Umbilical cord (tissue), 2 donors: ENCODE results near the gene MED10. TPM values are rescaled to one million over a fixed set of nuclear protein-coding genes. Genes with fewer than 3 reads are reported as not detected.
"Not testable (repeated sequence)": the region's sequence is repeated elsewhere in the genome, so short reads cannot be mapped to it uniquely, and the experiment has no call there.

Experiments used
- DNase-seq: peaks from one replicate; pipeline ENCODE4 v3.0.0-alpha.2; 2015; ENCODE audit warnings: low spot score
- total RNA-seq: library from RNA; depleted of rRNA; stranded (reverse); fragments of >200 nt; gene quantifications from one replicate; pipeline ENCODE4 v1.2.3, GENCODE V29; 2014; ENCODE audit warnings: low replicate concordance; ENCODE audit not compliant: insufficient read depth

MED10 gene
- total RNA-seq, 1 donor from 2014 or later: 7.7 TPM

DNA sequence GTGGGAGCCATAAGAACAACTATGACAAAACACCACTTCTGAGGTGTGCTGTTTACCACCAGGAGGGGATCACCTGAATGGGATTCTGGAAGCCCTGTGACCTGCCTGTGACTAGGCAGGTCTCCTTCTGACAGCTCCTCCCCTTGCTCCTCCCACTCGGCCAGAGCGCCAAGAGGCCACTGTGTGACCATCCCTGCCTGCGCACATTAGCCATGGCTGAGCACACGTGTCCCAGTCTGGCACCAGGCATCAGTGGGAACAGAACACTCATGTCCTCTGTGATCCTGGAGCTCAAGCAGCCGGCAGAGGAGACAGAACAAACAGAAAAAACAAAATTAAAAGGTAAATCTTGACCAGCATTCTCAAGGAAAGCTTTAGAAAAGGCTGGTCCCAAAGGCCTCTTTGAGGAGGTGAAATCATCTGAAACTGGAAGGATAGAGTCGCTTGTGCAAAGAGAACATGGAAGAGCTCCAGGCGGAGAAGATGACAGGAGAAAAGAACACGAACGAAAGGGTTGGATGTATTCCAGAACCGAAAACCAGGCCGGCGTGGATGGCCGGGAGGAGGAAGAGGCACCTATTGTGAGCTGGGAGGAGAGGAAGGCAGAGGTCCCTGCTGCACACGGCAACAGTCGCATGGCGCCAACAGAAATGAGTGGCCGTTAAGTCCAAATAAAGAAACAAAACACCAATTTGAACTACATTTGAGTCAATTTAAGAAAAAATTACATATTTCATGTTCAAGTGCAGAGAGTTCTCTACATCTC is 5.1 kb downstream of the MED10 start:
- DNase-seq: no peak

DNA sequence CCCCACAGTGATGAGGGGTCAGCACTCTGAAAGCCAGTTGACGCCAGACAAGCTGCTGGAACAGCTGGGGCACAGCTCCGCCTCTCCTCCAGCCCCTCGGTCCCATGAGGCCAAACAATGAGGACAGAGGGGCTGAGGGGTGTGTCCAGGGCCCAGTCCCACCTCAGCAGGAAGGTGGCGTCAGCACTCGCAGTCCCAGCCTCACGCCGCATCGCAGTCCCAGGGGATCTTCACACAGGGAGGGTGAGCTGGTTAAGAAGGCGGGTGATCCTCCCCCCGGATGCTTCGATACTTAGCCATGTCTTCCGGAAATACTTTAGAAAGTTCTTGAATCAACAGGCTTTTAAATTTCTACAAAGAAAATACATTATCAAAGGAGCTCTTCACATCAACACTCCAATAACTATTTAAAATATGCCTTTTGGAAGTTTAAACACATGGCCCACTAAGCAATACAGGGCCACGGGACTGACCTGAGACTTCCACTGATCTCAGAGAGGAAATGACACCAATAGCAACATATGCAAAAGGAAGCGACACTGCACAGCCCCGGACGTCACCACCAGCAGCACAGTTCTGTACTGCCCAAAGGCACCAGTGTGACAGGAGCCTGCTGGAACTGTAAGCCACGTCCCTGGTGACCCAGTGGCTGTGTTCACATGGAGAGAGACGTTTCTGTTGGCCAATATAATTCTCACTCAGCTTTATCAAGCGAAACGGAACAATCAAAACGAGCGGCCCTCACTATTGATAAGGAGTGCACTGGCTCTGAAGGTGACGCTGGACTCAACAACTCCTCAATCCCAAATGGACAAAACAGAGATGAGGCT is 5.9 kb downstream of the MED10 start:
- DNase-seq: no peak

DNA sequence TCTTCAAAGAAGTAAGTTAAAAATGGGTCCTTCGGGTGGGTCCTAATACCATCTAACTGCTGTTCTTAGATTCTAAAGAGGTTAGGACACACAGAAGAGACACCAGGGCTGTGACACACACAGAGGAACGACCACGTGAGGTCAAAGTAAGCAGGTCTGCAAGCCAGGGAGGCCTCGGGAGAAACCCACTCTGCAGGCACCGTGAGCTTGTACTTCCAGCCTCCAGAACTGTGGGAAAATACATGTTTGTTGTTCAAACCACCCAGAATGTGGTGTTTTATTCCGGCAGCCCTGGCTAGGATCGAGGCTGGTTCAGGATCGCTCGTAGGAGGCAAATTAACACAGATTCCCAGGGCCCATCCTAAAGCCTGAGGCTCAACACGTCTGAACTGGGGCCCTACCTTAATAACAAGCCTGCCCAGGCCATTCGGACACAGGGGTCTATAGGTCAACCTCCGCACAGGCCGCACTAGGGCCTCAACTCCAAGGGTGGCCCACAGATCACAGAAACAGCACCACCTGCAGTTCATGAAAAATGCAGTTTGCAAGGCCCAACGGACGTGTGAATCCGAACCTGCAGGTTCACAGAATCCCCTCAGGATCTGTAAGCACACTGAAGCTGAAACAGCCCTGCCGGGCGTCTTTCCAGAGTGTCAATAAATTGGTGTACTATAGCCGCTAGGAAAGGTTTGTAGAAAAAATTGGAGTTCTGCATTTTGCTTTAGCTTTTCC is 7.1 kb downstream of the MED10 start:
- DNase-seq: no peak

DNA sequence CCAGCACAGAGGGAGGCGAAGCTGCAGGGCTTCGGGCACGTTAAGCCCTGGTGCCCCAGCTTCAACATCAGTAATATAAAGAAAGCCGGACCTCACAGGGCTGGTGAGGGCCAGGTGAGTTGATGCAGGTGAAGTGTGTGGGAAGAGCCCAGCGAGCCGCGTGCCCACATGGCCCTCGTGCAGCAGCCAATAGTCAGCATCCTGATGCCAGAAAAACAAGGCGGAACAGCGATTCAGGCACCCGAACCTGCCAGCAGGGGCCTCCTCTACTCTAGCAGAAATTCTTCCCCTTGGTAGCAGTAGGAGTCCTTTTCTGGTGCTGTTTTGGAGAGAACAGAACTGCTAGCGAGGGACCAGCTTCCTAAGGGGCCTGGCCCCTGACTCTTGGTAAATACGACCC is 7.8 kb downstream of the MED10 start:
- DNase-seq: no peak

DNA sequence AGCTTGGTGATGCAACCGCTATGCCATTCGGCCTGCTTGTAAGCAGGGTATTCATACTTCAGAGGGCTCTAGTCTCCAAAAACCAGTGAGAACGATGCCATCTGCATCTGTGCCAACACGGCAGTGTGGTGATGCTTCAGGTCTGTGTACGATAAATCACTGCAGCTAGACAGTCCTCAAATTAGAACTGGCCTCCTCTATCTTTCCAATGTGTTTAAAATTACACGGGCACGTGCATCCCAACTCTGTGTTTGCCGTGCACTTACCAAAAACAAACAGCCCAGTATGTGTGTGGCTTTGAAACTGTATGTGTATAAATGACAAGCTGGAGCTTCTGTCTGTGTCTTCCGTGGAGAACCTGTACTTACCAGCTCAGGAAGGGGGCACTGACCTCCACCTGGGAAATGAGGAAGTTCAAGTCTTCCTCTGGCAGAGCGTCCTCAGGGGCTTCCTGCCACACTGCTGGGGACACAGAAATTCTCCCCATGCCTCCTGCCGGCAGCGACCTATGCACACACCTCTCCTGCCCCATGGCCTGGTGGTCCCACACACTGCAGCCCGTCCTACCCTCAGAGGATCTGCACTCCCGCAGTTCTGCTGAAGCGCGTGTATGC is 12.3 kb downstream of the MED10 start:
- no peak for DNase-seq

DNA sequence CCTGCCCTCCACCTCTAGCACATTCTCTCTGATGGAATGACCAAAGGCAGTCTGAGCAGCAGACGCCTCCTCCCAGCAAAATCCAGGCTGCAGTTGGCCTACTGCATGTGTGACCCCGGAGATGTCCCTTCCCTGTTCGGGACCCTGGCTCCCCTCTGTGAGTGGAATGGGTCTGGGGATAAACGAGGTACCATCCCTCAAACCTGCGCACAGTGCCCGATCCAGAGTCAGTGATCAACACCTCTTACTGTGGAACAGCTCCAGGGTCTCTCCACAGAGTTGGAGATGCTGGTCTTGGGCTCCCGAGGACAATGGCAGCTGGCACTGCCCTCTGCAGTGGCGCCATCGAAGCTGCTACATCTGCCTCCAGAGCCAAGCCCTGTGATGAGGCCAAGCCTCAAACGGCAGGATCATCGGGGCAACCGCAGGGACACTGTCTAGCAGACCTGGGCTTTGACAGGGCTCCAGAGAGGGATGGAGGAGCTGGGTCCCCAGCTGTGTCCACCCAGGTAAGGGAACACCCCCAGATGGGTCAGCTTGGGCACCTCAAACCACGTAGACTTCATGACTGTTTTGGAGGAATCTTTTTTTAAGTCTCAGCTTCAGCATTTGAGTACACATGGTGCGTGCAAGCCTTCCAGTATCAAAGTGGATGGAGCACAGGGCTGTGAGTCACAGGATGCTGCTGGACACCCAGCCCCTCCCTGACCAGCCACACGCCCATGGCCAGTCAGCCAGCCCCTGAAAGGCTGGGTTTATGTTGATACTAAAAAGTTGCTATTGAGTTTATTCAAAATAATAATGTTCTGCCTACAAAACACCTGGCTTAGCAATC is 13.0 kb downstream of the MED10 start:
- no peak for DNase-seq

DNA sequence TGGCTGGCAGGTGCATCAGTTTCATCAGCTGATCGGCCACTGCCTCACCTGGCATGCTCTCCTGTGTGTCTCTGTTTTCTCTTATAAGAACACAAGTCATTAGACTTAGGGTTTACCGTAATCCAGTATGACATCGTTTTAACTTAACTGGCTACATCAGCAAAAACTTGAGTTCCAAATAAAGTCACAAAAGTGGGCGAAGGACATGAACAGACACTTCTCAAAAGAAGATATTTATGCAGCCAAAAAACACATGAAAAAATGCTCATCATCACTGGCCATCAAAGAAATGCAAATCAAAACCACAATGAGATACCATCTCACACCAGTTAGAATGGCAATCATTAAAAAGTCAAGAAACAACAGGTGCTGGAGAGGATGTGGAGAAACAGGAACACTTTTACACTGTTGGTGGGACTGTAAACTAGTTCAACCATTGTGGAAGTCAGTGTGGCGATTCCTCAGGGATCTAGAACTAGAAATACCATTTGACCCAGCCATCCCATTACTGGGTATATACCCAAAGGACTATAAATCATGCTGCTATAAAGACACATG is 14.8 kb downstream of the MED10 start:
- DNase-seq: not testable (repeated sequence)

DNA sequence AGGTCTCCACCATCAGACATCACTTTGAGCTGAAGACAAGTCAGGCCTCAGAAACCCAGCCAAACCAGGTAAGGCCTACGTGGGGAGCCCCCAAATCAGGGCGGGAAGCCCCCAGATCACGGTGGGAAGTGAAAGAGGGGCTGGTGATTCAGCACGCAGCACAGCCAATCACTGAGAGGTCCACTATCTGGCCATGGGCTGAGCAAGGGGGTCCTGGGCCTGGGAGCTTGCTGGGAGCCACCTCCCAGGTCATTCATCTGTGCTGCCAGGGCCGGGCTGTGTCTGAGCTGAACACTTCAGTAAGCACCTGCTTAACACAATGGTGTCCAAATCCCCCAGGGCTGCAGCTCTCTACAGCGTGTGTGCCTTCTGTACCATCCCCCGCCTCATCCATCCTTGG is 15.5 kb downstream of the MED10 start:
- no peak for DNase-seq

DNA sequence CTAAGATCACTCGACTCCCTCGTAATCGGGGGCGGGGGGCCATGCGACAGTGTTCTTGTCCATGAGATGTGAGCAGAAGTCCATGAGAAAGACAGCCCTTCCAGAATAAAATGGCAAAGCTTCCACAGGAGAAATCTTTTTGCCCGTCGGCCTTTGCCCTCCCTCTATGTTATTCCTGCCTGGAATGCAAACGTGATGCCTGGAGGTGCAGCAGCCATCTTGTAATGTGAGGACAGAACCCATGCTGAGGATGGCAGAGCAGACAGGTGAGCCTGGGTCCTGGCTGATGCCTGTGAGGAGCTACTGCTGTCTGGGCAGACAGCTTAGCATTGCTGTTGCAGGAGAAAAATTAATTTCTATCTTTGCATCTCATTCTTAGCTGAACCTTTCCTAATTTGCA is 17.2 kb downstream of the MED10 start:
- no peak for DNase-seq

DNA sequence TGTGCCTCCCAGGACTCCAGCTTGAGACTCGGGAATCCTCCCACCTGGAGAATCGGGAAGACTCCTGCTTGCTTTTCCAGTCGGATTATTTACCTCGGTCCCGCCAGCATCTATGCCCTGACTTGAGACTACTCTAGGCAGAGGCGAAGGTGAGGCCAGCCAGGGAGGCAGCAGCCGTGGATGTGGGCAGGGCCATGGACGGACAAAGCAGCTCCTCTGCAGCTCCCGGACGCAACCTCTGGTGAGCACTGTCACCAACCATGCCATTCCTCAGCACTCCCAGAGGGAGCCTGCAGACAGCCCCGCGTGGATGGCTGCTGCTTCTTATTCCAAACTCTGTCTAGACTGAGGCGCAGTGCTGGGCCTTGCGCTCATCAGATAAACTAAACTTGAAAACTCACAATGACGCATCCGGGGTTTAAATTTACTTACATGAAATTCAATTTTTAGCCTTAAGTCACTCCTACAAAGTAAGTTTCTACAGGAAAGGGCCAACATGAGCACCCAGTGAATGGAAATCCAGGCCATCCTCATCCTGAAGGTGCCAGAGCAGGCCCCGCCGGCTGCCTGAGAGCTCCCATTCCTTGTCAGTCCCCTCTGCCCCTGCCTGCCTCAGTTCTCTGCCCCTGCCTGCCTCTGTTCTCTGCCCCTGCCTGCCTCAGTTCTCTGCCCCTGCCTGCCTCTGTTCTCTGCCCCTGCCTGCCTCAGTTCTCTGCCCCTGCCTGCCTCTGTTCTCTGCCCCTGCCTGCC is 17.8 kb downstream of the MED10 start:
- no peak for DNase-seq

DNA sequence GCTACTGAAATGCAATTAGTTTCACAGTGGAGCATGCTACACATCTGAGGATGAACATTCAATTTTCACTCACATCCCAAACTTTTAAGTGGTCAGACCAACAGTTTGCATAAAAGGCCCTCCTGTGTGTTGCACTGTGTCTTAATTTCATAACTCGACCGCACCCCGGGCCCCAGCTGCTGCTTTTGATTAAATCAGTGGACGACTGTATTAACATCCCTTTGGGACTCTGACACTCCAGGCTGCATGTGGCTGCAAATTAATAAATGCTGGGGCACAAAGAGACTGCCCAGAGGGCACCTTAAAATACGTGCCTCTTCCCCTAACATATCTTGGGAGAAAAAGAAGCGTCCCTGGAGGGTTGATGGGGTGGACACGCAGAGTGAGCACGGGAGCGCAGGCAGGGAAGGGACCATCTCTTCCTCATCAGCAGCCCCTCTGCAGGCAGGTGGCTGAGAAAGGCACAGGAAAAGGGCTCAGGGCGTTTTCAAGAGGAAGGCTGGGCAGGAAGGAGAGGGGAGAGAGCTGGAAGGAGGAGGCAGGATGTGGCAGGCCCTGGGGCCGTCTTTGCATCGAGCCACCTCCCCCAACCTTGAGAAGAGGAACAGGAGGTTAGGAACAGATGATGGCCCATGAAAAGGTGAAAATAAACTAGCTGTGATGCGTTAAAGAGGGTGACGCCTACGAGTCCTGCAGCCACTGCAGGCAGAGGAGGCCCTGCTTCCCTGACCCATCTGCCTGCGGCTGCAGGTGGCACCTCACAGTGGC is 18.6 kb downstream of the MED10 start:
- no peak for DNase-seq

DNA sequence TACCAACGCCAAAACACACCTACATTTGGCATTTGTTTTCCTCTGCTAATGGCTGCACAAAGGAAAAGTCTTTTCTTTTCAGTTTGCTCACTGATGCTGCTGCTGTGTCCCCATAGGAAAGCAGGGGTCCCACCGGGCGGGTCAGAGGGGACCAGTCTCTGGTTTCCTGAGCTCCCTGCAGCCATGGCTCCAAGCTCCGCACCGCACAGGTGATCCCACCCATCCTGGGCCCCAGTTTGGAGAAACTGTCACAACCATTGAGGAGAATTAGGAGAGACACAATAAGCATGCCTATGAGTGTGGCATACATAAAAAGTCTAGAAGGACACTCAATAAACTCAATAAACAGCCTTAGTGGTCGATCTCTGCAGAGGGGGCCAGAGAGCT is 19.9 kb downstream of the MED10 start:
- DNase-seq: no peak

DNA sequence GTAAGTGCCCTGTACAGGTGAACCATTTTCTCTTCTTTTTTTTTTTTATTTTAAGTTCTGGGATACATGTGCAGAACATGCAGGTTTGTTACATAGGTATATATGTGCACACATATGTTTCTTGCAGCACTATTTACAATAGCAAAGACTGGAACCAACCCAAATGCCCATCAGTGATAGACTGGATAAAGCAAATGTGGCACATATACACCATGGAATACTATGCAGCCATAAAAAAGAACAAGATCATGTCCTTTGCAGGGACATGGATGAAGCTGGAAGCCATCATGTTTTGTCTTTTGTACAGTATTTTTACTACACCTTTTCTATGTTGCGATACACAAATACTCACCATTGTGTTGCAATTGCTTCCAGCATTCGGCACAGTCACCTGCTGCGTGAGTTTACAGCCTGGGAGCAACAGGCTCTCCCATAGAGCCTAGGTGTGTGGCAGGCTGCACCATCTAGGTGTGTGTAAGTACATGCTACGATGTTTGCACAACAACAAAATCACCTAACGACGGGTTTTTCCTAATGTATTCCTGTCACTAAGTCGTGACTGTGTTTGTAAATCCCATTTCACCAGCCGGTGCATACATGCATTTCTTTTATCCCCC is 20.4 kb downstream of the MED10 start:
- DNase-seq: not testable (repeated sequence)

DNA sequence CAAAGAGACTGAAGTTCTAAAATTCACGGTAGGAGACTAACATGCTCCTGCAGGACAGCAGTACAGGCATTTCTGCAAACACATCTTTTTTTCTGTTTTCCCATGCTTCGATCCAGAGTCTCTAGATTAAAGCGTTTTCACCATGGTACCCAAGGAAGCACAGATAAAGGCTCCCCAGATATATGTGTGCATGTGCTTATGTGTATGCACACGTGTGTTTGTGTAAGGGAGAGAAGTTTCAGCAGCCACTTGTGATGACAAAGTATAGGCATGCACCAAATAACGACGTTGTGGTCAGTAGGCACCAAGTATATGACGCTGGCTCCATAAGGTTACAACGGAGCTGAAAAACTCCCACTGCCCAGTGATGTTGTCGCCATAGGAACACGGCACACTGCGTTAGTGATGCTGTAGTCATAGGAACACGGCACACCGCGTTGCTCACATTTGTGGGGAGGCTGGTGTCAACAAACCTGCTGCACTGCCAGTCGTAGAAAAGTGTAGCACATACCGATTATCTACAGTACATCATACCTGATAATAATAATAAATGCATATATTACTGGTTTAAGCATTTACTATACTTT is 21.7 kb downstream of the MED10 start:
- DNase-seq: no peak

DNA sequence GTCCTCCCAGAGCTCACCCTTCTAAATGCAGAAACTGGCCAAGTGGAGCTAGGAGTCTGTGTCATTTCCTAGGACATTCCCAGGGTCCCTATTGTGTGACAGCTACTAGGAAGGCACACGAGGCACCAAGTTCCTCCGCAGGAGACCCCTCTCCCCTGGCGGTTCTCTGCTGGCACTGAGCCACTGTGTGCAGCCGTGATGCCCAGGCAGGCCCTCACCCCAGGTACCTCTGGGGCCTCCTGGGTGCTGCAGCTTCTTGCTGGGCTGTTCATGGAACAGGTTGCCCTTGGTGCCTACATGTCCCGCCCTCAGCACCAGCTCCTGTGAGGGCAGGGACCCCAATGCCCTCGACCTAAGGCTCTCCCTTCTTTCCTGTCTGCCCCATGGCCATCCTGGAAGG is 23.1 kb downstream of the MED10 start:
- DNase-seq: no peak

DNA sequence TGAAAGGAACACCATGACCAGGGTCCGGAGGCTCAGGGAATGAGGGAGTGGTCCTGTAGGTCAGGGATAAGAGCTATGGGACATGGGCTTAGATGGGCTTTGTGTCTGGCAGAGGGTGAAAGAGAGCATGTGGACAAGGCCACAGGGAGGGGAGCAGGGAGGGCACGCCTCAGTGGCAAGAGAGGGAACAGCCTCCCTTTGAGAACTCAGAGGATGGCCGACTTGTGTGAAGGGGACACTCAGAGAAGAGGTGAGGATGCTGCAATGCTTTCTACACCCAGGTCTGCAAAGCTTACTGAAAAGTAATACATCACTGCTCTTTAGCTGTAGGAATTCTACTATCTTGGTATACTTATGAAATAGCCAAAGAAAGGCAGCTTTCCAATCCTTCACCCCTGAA is 23.5 kb downstream of the MED10 start:
- DNase-seq: no peak

DNA sequence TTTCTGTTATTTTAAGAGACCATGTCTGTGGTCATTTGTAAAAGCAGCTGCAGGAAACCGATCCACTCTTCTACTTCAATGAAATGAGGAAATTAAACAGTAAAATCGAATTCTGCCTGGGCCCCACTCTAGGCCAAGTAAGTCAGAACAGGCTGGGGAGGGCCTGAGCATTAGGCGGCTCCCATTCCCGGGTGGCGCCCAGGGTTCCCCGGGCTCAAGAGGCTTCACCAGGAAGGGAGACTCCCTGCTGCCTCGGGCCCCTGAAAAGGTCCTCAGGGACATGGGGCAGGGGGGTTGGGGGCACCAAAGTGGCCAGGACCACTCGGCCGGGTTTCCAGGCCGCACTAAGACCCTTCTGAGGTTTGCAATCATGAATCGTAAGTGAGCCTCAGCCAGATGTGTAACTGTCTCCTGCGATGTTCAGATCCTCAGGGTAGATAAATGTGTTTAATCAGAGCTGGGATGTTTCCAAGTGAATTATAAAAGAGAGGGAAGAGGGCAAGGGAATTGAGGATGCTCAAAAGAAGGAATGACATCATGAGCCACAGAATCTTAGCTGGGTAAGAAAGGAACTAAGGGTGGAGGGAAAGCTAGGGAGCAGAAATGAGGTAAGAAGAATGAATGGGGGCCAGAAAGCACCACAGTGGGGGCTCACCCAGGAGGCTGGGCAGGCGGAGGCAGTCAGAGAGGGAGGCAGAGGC is 24.6 kb downstream of the MED10 start:
- no peak for DNase-seq
